IMR-90 (cell line): Measurements from ENCODE around the gene DGKZ.

Experiments used
- CHD1 ChIP-seq: IDR thresholded peaks from 2 replicates; pipeline ENCODE4 v1.6.1; 2012; ENCODE audit warnings: low read depth, low read length, improper control_type of control experiment
- CTCF ChIP-seq: conservative IDR thresholded peaks from 2 replicates; pipeline ENCODE4 v1.5.1; 2012; ENCODE audit warnings: mild to moderate bottlenecking, low read depth, low read length, improper control_type of control experiment
- MAFK ChIP-seq: IDR thresholded peaks from 2 replicates; pipeline ENCODE4 v1.6.1; 2012; ENCODE audit warnings: low read depth, low read length, improper control_type of control experiment
- SMC3 ChIP-seq: fragments of 150-350 bp; IDR thresholded peaks from 2 replicates; pipeline ENCODE4 v1.6.1; 2016; ENCODE audit warnings: low read depth, mild to moderate bottlenecking, antibody characterized with exemption, low read length, moderate library complexity

- TF ChIP-seq CTCF, result no peak
- no peak for TF ChIP-seq CHD1
- no peak for TF ChIP-seq MAFK
- TF ChIP-seq SMC3, result no peak
Measured at GRCh38 chr11:46361283-46362155, 14.3 kb downstream of the DGKZ start.
